ENCODE measurements around the gene R3HDM2.
A peak's percentile ranks its signal among the peaks of the same experiment; 100 is the strongest.

The R3HDM2 gene

GRCh38 chr12:57240926-57241401 lies 189.9 kb downstream of the R3HDM2 start:
- ChIA-PET CTCF (interaction anchor here (1.2 to 22.8 kb wide), 10 partner anchors 9 to 218 kb away, joined by 3 to 403 read pairs (median 42); partner anchors contain the start of genes GLI1, INHBE, NXPH4 and SHMT2), POLR2A (interaction anchor here (1.2 to 6.5 kb wide), 2 partner anchors 11 to 26 kb away, joined by 3 to 32 read pairs; partner anchors contain the start of gene SHMT2)
- DNase-seq (ENCODE audit: extremely low spot score), result no peak
- no peak for TF ChIP-seq CTCF (IDR thresholded peaks at IDR 0.05; ENCODE audit: control extremely low read depth, extremely low read depth, low read depth, missing control alignments)

- TF ChIP-seq CTCF (IDR thresholded peaks at IDR 0.05; ENCODE audit: control extremely low read depth, extremely low read depth, low read depth, missing control alignments), result no peak
- ChIA-PET POLR2A (interaction anchor here (1.2 to 6.5 kb wide), 2 partner anchors 10 to 25 kb away, joined by 3 to 32 read pairs; partner anchors contain the start of gene SHMT2), CTCF (interaction anchor here (1.0 to 22.8 kb wide), 13 partner anchors 10 to 516 kb away, joined by 3 to 403 read pairs (median 18); partner anchors contain the start of genes GLI1, INHBE, NXPH4 and SHMT2)
- DNase-seq (ENCODE audit: extremely low spot score), result peak; percentile 59
Observed at GRCh38 chr12:57240066-57240921, 190.5 kb downstream of the R3HDM2 start.

GRCh38 chr12:57239587-57240065 lies 191.2 kb downstream of the R3HDM2 start:
- ChIA-PET CTCF (interaction anchor here (0.8 to 22.8 kb wide), 19 partner anchors 10 to 517 kb away, joined by 3 to 403 read pairs (median 6); partner anchors contain the start of genes GLI1, INHBE, NXPH4 and SHMT2), POLR2A (interaction anchor here (6.5 kb wide), 1 partner anchor 10 kb away, joined by 32 read pairs; the partner anchor contains the start of gene SHMT2)
- no peak for DNase-seq (ENCODE audit: extremely low spot score)
- no peak for TF ChIP-seq CTCF (IDR thresholded peaks at IDR 0.05; ENCODE audit: control extremely low read depth, extremely low read depth, low read depth, missing control alignments)

GRCh38 chr12:57238854-57239554 lies 191.8 kb downstream of the R3HDM2 start:
- ChIA-PET POLR2A (interaction anchor here (6.5 kb wide), 1 partner anchor 9 kb away, joined by 32 read pairs; the partner anchor contains the start of gene SHMT2), CTCF (interaction anchor here (0.7 to 22.8 kb wide), 20 partner anchors 11 to 518 kb away, joined by 3 to 403 read pairs (median 5); partner anchors contain the start of genes GLI1, INHBE, NXPH4 and SHMT2)
- TF ChIP-seq CTCF (IDR thresholded peaks at IDR 0.05; ENCODE audit: control extremely low read depth, extremely low read depth, low read depth, missing control alignments), result peak; percentile 100
- DNase-seq (ENCODE audit: extremely low spot score), result peak; percentile 95

- ChIA-PET POLR2A (interaction anchor here (6.5 kb wide), 1 partner anchor 8 kb away, joined by 32 read pairs; the partner anchor contains the start of gene SHMT2), CTCF (interaction anchor here (0.7 to 22.8 kb wide), 16 partner anchors 10 to 221 kb away, joined by 3 to 403 read pairs (median 10); partner anchors contain the start of genes GLI1, INHBE, NXPH4 and SHMT2)
- TF ChIP-seq CTCF (IDR thresholded peaks at IDR 0.05; ENCODE audit: control extremely low read depth, extremely low read depth, low read depth, missing control alignments), result no peak
- no peak for DNase-seq (ENCODE audit: extremely low spot score)
Observed at GRCh38 chr12:57237932-57238853, 192.7 kb downstream of the R3HDM2 start.

Data from GM10248 (cell line).